Non-pigmented ciliary epithelial cell (primary cell): ENCODE measurements around the gene HSD17B7.
A peak's percentile ranks its signal among the peaks of the same experiment; 100 is the strongest.
"Not testable (repeated sequence)": the region's sequence is repeated elsewhere in the genome, so short reads cannot be mapped to it uniquely, and the experiment has no call there.

ENCODE experiments used
- DNase-seq: peaks from one replicate; pipeline ENCODE4 v3.0.0-alpha.2; 2010; ENCODE audit warnings: low read depth

Gene HSD17B7

DNA sequence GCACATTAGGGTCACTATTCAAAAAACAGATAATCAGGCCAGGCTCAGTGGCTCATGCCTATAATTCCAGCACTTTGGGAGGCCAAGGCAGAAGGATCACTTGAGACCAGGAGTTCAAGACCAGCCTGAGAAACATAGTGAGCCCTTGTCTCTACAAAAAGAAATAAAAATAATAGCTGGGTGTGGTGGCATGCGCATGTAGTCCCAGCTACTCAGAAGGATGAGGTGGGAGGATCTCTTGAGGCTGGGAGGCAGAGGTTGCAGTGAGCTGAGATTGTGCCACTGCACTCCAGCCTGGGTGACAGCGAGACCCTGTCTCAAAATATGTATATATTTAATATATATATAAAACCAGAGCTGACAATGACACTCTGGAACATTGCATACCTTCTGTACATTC lies 21.9 kb downstream of the HSD17B7 start:
- DNase-seq = not testable (repeated sequence)

DNA sequence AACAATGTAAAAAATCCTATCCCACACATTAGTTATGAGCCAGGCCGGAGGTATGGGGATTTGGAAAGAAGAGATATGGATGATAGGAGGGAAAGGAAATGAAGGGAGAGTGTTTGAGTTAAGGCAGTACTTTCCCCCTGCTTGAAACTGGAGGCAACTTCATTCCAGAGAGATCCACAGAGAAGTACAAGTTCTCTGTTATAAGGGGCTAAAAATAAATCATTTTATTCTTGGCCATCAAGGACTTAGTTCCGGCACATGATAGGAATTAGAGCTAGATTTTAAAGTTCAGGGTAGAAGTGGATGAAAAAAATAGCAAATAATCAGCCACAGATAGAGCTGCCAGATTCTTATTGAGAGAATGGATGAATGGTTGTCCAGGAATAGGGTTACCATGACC lies 27.6 kb downstream of the HSD17B7 start:
- not testable (repeated sequence) for DNase-seq

DNA sequence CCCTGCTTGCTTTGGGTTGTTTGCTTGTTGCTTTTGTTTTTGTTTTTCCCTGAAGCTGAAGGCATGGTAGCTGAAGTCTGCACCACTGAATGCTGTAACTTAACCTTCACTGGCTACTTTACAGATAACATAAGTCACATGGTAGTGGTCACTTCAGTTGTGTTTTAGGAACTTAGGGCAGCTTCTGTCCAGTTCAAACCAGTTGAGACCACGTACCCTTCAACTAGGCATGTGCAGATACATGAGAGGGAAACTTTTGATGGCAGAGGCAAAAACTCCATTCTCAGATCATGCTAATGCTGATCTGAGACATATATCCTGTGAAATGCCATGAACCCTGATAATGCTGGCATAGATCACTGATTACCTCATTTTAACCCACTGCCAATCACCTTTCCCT lies 28.2 kb downstream of the HSD17B7 start:
- DNase-seq = not testable (repeated sequence)

DNA sequence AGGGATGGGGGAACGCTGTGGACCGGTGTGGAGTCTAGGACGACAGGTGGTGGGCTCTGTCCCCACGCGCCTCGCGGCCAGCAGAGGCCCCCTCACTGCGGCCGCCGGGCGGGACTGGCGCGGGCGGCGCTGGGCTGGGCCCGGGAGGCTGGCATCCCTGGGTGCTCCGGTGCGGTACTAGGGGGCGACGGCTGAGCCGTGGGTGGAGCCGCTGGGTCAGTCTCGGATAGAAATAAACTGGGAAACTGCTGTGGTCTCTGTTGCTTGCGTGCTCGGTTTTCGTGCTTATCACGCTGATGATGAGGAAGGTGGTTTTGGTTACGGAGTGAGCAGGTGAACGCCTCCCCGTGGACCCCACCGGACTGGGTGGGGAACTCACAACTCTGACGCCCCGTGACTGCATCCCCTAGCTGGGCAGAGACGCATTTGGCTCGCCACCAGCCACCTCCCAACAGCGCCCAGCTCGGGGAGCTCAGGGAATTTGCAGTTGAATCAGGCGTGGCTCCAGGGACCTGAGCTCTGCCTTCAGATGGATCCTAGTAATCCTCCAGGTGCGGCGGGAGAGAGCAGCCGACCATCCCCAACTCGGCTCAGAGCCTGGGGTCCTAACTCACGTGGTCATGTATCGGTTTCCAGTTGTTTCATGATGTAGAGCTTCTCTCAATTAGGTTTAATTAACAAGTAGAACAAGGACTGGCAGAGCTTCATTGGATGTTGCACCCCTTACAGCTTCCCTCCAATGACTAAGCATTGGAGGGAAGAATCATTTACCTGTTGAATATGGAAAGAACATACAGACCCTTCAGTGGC lies 32.1 kb downstream of the HSD17B7 start:
- no peak for DNase-seq

DNA sequence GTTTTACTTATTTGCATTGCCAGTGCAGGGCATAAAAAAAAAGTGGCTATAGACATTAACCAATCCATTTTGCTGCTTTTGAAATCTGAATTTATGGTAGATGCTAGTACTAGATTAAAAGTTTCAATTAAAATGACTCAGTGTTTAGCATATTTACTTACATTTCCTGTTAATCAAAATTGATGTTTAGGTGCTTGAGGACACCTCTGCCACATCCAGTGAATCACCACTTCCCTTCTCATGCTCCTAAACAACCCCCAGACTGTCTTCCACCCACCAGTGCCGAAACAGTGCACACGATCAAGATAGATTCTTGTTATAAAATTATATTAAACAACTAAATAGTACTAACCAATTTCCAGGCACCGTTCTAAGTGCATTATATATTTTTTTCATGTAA lies 32.7 kb downstream of the HSD17B7 start:
- no peak for DNase-seq

DNA sequence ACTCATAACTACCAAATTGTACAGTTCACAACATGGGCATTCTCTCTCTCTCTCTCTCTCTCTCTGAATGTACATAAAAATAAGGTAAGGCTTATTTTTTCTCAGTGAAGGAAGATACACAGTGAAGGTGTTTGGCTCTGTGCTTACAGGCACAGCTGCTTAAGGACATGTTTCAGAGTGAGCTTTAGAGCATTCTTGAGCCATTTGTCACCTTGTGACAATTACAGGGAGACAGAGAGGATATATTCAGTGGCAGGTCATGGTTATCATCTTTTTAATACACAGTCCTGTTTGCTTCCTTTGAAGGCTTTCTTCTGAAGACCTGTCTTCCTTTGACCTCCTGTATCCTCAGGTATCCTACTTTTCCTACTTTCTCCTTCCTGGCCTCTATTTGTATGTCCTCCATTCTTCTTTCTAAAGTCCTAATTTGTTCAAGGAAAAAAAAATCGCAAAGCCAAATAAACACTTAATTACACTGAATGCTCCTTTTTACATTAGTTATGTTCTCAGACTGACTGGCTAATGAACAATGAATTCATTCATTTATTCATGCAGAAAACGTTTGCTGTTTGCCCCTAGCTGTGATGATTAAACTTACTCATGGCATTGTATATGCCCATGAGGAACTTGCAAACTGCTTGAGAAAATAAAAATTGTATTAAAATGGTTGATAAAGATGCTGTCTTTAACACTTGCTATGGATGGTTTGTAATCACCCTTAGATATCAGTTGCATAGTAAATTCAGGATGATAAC lies 33.4 kb downstream of the HSD17B7 start:
- DNase-seq = no peak

DNA sequence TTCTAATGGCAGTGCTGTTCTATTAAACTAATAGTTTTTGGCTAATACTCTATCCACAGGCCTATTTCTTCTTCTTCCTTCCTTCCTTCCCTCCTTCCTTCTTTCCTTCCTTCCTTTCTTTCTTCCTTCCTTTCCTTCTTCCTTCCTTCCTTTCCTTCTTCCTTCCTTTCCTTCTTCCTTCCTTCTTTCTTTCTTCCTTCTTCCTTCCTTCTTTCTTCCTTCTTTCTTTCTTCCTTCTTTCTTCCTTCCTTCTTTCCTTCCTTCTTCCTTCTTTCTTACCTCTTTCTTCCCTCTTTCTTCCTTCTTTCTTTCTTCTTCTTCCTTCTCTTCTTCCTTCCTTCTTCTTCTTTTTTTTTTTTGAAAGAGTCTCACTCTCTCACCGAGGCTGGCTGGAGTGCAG lies 38.8 kb downstream of the HSD17B7 start:
- no peak for DNase-seq

DNA sequence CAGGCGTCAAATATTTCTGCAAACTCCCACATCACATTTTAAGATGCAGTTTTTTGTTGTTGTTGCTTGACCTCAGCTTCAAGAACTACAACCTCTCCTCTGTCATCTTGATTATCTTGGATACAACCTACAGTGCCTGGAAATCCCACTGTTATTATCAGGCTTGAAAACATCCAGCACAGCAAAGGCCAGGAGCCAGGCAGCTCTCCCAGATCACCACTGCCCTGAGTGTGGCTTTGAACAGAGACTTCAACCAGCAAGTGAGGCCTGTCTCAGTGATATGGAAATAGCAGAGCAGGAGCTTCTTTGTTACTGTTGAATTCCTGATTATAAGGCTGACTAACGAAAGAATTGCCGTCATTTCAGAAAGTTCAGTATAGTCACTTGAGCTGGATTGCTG lies 42.0 kb downstream of the HSD17B7 start:
- no peak for DNase-seq

DNA sequence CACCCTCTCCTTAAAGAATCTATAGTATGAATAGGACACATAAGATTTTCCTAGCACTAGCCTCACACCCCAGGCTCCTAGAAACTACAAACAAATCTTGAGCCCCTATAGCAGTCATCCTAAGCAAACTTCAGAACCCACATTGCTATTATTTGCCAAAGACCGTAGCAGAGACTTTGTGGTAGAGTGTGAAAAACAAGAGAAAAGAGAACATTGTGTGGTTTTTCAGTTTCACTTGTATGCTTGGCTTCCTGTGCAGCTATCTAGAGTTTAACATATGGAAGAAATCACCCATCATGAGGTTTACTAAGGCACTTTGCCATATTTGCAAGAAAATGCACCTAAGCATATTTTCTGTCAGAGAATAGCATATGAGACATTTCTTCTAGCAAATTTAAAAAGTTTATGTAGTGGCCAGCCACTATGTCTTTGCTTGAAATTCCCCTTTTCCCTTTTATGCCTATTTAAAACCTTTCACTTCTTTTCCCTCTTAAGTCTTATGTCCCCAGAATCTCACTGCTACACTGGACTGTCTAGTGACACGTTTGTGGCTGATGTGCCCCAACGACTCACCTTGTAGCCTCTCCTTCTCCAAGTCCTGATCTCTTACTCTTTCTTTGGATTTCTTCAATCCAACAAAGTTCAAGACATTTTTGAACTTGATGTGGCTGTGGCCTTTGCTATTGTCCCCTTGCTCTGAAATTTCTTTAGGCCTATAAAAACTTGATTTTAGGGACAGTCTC lies 44.8 kb downstream of the HSD17B7 start:
- no peak for DNase-seq

DNA sequence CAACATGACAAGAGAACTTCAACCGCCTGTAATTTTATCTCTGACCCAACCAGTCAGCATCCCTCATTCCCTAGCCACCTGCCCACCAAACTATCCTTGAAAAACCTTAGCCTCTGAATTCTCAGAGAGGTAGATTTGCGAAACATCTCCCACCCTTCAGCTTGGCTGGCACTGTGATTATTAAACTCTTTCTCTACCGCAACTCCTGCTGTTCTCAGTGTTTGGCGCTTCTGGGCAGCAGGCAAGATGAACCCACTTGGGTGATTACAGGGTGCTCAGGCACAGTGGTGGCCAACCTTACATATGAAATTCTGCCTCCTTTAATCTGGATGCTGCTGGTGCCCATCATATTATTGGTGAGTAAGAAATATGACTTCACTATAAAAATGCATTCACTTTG lies 48.4 kb downstream of the HSD17B7 start:
- no peak for DNase-seq

DNA sequence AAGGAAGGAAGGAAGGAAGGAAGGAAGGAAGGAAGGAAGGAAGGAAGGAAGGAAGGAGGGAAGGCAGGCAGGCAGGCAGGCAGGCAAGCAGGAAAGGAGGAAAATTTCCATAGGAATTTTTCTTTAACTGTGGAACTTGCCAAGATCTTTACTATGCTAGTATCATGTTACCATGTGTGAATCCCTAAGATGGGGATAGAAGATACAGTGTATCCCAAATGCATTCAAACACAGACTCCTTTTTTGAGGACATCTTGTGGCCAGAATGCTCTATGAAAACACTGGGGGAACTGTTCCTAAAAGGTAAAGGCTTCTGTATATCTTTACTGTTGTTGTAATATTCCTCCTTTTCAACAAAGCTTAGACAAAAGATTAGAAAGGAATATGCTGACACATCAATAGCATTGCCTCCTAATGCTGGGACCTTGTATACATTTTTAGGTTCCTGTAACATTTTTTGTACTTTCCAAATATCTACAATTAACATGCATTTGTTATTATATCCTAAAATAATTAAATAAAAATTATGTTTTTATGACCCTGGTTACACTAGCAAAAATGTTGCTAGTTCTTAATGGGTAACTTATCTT lies 49.8 kb downstream of the HSD17B7 start:
- no peak for DNase-seq

DNA sequence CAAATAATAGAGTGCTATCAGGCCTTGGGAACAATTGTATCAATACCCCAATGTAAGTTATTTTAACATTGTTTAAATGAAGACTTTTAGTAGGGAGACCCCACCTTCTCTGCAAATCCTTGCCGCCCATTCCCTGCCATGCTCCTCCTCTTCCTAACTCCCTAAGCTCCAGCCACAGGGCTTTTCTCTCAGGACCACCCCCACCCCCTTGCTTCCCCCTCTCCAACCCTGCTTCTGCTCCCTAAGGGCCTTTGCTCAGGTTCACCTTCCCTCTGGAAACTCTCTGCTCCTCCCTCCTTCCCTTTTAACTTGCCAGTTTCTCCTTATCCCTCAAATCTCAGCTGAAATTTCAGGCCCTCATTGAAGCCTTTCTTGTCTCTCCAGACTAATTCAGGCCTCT lies 53.7 kb downstream of the HSD17B7 start:
- no peak for DNase-seq

DNA sequence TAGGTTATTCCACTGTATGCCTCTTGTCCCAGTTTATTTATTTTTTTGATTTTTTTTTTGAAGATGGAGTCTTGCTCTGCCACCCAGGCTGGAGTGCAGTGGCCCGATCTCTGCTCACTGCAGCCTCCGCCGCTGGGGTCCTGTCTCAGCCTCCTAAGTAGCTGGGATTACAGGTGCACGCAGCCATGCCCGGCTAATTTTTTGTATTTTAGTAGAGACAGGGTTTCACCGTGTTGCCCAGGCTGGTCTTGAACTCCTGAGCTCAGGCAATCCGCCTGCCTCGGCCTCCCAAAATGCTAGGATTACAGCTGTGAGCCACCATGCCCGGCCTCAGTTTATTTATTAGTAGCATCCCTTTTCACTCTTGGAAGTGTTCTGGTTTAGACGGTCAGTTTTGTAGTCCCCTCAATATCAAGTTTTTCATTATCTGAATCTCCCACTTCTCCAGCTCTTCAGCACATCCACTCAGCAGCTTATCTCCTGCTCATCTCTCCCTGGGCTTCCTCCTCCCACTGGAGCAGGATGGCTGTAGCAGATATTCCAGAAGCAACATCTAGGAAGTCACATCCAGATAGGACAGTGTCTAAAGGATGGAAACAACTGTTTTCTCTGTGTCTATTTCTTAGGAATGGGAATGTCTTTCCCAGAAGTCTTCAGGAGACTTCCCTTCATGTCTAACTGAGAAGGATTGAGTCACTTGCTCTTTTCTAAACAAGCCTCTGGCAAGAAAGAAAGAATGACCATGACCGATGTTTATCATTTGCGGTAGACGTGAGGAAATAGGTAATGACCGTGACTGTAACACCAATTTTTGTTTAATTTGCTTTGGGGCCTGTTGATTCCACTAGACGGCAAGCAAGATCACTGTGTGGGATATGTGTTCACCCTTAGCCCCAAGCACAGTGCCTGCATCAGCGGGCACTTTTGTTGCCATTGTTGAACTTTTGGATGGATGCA lies 56.0 kb downstream of the HSD17B7 start:
- peak; percentile 26 for DNase-seq

DNA sequence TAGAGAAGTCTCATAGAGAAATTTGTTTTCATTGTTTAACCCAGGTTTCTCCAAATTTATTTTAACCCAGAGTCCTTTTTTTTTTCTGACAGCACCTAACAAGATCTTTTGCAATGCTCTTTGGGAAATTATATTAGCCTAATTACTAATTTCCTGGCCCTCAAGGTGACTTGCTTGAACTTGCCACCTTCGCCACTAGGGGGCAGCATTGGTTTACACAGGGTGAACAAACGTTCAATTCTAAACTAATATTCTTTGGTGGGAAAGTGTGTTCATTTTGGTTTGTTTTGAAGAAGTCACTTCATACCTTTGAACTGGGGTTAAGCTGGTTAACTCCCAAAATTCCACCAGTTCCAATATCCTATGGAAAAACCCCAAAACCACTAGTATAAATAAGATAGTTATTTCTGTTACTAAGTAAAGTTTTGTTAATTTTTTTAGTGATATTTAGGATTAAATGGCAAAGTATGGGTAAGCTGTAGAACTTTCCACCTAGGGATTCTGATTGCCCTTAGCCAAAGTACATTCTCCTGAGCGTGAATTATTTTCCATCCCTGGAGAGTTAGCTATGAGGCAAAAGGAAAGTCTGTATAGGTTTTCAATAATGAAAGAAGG lies 57.4 kb downstream of the HSD17B7 start:
- peak; percentile 43 for DNase-seq

DNA sequence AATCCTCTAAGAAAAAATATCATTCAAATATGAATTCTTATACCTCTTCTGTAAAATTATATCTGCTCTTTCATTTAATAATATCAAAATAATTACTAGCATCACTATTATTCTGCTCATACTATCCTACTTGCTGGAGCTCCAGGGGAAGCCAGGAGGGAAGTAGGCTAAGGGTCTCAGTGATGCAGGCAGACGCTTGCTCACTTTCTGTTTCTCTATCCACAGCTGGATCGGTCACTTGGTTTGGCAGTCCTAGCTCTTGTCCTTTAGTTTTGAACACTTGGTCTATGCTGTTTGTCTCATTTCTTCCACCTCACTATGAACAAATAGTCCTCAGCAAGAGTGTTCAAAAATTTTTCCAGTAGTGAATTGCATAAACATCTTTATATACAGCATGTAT lies 59.2 kb downstream of the HSD17B7 start:
- DNase-seq = no peak

DNA sequence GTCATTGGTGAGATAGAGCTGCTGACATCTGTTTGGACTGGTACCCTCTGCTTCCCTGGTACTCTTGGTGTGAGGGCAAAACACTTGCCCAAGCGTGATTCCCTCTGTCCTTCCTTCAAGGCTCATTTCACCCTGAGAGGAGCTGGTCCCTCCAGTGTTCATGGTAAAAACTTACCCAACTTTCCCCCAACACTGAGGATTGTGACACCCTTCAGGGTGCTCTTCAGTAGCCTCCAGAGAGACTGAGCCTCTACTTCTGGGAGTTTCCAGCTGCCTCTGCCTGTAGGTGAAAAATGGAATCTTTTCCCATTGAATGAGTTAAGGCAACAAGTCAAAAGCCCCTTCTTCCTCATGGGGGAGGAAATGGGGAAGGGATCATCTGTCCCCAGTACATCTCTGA lies 60.8 kb downstream of the HSD17B7 start:
- no peak for DNase-seq

DNA sequence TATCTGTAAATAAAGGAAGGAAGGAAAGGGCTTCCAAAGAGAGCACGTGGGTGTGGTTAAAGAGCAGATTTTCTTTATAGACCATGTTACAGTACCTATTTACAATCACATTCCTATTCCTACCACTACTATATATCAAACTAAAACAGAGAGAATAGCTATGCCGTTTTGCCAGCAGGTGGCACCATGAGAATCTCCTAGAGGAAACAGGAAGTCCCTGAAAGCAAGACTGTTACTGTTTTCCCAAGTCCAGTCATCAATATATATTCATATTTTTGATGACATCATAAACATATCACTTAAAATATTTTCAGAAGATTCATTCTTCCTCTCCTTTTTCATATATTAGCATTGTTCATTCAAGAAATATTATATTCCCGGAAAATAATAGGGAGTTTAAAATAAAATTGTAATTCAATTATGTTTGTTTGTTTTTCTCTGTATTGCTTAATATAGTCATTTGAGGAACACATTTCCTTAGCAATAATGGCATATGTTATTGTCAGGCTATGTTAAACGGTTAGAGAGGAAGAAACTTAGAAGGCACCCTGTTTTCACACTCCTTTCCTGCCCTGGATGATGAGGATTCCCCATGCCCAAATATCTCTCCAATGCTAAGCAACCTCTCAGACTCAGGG lies 63.9 kb downstream of the HSD17B7 start:
- peak; percentile 77 for DNase-seq

DNA sequence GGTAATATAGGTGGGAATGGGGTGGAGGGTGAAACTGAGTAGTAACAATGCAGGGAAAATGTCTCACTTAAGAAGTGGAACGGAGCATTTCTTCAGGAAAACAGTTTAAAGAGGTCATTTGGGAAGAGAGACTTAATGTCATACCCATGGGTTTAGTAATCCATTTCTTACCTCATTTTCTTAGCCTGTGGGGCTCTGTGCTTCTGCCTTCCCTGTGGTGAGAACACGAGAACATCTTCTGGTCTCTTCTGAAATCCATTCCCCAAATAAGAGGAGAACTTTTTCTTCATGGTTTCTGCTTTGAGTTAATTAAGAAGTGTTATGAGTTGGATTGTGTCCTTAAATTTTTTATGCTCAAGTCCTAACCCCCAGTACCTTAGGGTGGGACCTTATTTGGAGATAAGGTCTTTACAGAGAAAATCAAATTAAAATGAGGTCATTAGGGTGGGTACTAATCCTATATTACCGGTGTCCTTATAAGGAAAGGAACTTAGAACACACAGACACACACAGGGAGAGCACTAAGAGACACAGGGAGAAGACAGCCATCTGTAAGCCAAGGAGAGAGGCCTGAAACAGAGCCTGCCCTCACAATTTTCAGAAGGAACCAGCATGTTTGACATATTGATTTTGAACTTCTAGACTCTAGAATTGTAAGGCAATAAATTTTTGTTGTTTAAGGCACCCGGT lies 65.1 kb downstream of the HSD17B7 start:
- DNase-seq = peak; percentile 41

DNA sequence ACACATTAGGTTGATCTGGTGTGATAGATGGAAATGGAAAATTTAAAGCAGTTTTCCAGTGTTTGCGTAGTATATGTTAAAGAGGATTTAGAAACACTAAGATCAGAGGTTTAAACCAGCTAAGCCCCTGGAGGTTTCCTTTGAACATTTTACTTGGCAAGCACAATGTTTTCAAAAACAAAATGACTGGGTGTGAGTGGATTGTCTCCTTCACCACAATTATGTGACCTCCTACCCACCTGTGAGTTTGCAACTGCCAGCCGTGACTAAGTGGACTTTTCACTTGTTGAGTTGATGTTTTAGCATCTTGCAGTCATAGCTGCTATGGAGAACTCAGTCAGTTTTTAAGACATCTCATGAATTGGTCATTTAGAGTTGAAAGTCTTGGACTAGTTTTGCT lies 65.8 kb downstream of the HSD17B7 start:
- peak; percentile 99 for DNase-seq

DNA sequence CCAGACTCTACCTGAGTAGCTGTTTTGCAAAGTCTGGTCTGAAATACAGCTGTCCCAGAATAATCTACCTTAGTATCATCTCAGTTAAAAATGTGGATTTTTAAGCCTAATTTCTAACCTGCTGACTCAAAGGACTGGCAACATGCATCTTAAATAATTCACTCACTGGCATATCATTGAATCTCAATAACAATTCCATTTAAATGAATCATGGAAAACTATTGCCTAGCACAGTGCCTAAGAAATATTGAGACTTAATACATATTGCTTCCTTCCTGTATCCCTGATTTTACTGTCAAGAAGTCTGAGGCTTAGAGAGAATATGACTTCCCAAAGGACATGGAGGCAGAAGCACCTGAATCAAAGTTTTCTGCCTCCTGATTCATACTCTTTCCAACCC lies 67.3 kb downstream of the HSD17B7 start:
- DNase-seq = no peak
